ENCODE measurements around the gene SCGB1A1. TPM values are rescaled to one million over a fixed set of nuclear protein-coding genes. Genes with fewer than 3 reads are reported as not detected.

Gene SCGB1A1
- total and polyA plus RNA-seq, 7 experiments from 2014 or later, result not detected

- Histone ChIP-seq H3K36me3 (ENCODE audit: control insufficient read depth in 2 of 3, insufficient read depth in 3 of 3, low read length in 3 of 3) (no peaks in the 10 kb centered on the region), H3K4me1 (ENCODE audit: control insufficient read depth in 2 of 2, insufficient read depth in 2 of 2, low read length in 2 of 2) (peaks cover 9 to 11% of the 10 kb centered on the region in 2 donors), H3K4me3 (ENCODE audit: low read length) (no peak overlapping the region), H3K27me3 (ENCODE audit: control insufficient read depth in 2 of 2, insufficient read depth in 2 of 2, low read length in 2 of 2) (no peaks in the 10 kb centered on the region), H3K27ac (ENCODE audit: low read depth, low read length) (no peak overlapping the region), H3K9me3 (ENCODE audit: control insufficient read depth in 2 of 3, low read length in 3 of 3) (no peaks in the 10 kb centered on the region)
- Mint-ChIP-seq H3K4me1 (peaks cover 6 to 21% (median 12%) of the 10 kb centered on the region in 7 donors), H3K27ac (peak overlapping the region in 1 of 9 donors; percentile 20), H3K9me3 (no peaks in the 10 kb centered on the region), H3K4me3 (no peak overlapping the region), H3K36me3 (peaks cover 0 to 2% (median 0%) of the 10 kb centered on the region in 5 donors), H3K27me3 (peaks cover 0 to 7% (median 0%) of the 10 kb centered on the region in 5 donors)
- intact Hi-C loops (cut with micrococcal nuclease), result loop anchor here in 1 of 2 donors (10.0 kb wide), 1 partner anchor 253 kb away; the partner anchor contains the start of genes LBHD1, UBXN1 and UQCC3
- DNase-seq, result no peak
- no peak for ATAC-seq
- ChIA-PET CTCF (interaction anchor here (0.7 to 5.1 kb wide), 10 partner anchors 12 to 163 kb away, joined by 3 to 125 read pairs (median 3); no protein-coding TSS in a partner anchor), POLR2A (interaction anchor here (1.5 kb wide), 1 partner anchor 152 kb away, joined by 3 read pairs; no protein-coding TSS in a partner anchor)
These were observed 3.2 kb downstream of the SCGB1A1 start for GRCh38 chr11:62421996-62422395.

GRCh38 chr11:62423012-62423411 lies 4.2 kb downstream of the SCGB1A1 start:
- Mint-ChIP-seq H3K9me3 (no peaks in the 10 kb centered on the region), H3K36me3 (peaks cover 0 to 2% (median 0%) of the 10 kb centered on the region in 5 donors), H3K4me3 (no peak overlapping the region), H3K27ac (no peak overlapping the region), H3K27me3 (peaks cover 0 to 7% (median 0%) of the 10 kb centered on the region in 5 donors), H3K4me1 (peaks cover 6 to 31% (median 20%) of the 10 kb centered on the region in 7 donors)
- no peak for DNase-seq
- peaks cover 17 to 19% of the 10 kb centered on the region in 2 donors for H3K4me1 ChIP-seq (ENCODE audit: control insufficient read depth in 2 of 2, insufficient read depth in 2 of 2, low read length in 2 of 2)
- no peak for ATAC-seq
- no peak overlapping the region for H3K27ac ChIP-seq (ENCODE audit: low read depth, low read length)
- ChIA-PET CTCF (interaction anchor here (0.6 to 5.1 kb wide), 8 partner anchors 14 to 136 kb away, joined by 3 to 125 read pairs (median 9); no protein-coding TSS in a partner anchor), POLR2A (interaction anchor here (0.6 to 0.9 kb wide), 2 partner anchors 135 to 228 kb away, joined by 3 read pairs; no protein-coding TSS in a partner anchor)
- no peaks in the 10 kb centered on the region for H3K27me3 ChIP-seq (ENCODE audit: control insufficient read depth in 2 of 2, insufficient read depth in 2 of 2, low read length in 2 of 2)
- no peaks in the 10 kb centered on the region for H3K36me3 ChIP-seq (ENCODE audit: control insufficient read depth in 2 of 3, insufficient read depth in 3 of 3, low read length in 3 of 3)
- intact Hi-C loops (cut with micrococcal nuclease), result loop anchor here in 1 of 2 donors (10.0 kb wide), 1 partner anchor 252 kb away; the partner anchor contains the start of genes LBHD1, UBXN1 and UQCC3
- H3K9me3 ChIP-seq (ENCODE audit: control insufficient read depth in 2 of 3, low read length in 3 of 3), result no peaks in the 10 kb centered on the region
- H3K4me3 ChIP-seq (ENCODE audit: low read length), result no peak overlapping the region

GRCh38 chr11:62427630-62428233 lies 8.9 kb downstream of the SCGB1A1 start:
- Mint-ChIP-seq H3K36me3 (peaks cover 0 to 2% (median 0%) of the 10 kb centered on the region in 5 donors), H3K4me3 (peak overlapping the region in 3 of 10 donors; percentile 19 to 61 (median 43)), H3K9me3 (no peaks in the 10 kb centered on the region), H3K27me3 (peaks cover 0 to 5% (median 0%) of the 10 kb centered on the region in 5 donors), H3K4me1 (peaks cover 24 to 65% (median 32%) of the 10 kb centered on the region in 7 donors), H3K27ac (peak overlapping the region in 6 of 9 donors; percentile 26 to 91 (median 87))
- Histone ChIP-seq H3K27ac (ENCODE audit: low read depth, low read length) (no peak overlapping the region), H3K27me3 (ENCODE audit: control insufficient read depth in 2 of 2, insufficient read depth in 2 of 2, low read length in 2 of 2) (no peaks in the 10 kb centered on the region), H3K4me3 (ENCODE audit: low read length) (no peak overlapping the region), H3K36me3 (ENCODE audit: control insufficient read depth in 2 of 3, insufficient read depth in 3 of 3, low read length in 3 of 3) (no peaks in the 10 kb centered on the region), H3K4me1 (ENCODE audit: control insufficient read depth in 2 of 2, insufficient read depth in 2 of 2, low read length in 2 of 2) (peaks cover 19 to 24% of the 10 kb centered on the region in 2 donors), H3K9me3 (ENCODE audit: control insufficient read depth in 2 of 3, low read length in 3 of 3) (no peaks in the 10 kb centered on the region)
- ATAC-seq (peak; percentile 54), DNase-seq (peak in 1 of 9 donors; percentile 34)
- POLR2A ChIA-PET, result no interaction called here
- CTCF ChIA-PET, result interaction anchor here (0.5 to 2.3 kb wide), 6 partner anchors 26 to 266 kb away, joined by 3 to 9 read pairs (median 4); no protein-coding TSS in a partner anchor
- intact Hi-C loops (cut with micrococcal nuclease), result loop anchor here in 1 of 2 donors (10.0 kb wide), 1 partner anchor 247 kb away; the partner anchor contains the start of genes LBHD1, UBXN1 and UQCC3

GRCh38 chr11:62428871-62429560 lies 10.2 kb downstream of the SCGB1A1 start:
- intact Hi-C loops (cut with micrococcal nuclease), result loop anchor here in 1 of 2 donors (10.0 kb wide), 1 partner anchor 246 kb away; the partner anchor contains the start of genes LBHD1, UBXN1 and UQCC3
- Histone ChIP-seq H3K36me3 (ENCODE audit: control insufficient read depth in 2 of 3, insufficient read depth in 3 of 3, low read length in 3 of 3) (no peaks in the 10 kb centered on the region), H3K27ac (ENCODE audit: low read depth, low read length) (no peak overlapping the region), H3K4me3 (ENCODE audit: low read length) (no peak overlapping the region), H3K9me3 (ENCODE audit: control insufficient read depth in 2 of 3, low read length in 3 of 3) (no peaks in the 10 kb centered on the region), H3K27me3 (ENCODE audit: control insufficient read depth in 2 of 2, insufficient read depth in 2 of 2, low read length in 2 of 2) (no peaks in the 10 kb centered on the region), H3K4me1 (ENCODE audit: control insufficient read depth in 2 of 2, insufficient read depth in 2 of 2, low read length in 2 of 2) (peaks cover 19 to 32% of the 10 kb centered on the region in 2 donors)
- CTCF ChIA-PET, result interaction anchor here (0.8 to 2.3 kb wide), 3 partner anchors 27 to 132 kb away, joined by 3 to 9 read pairs (median 6); no protein-coding TSS in a partner anchor
- H3K27me3 Mint-ChIP-seq, result no peaks in the 10 kb centered on the region
- POLR2A ChIA-PET, result interaction anchor here (0.6 to 0.7 kb wide), 5 partner anchors 71 to 403 kb away, joined by 3 to 4 read pairs (median 3); partner anchors contain the start of gene STX5
- peak overlapping the region in 1 of 10 donors; percentile 7 for H3K4me3 Mint-ChIP-seq
- no peaks in the 10 kb centered on the region for H3K9me3 Mint-ChIP-seq
- peaks cover 28 to 69% (median 44%) of the 10 kb centered on the region in 7 donors for H3K4me1 Mint-ChIP-seq
- DNase-seq (no peak), ATAC-seq (no peak)
- peak overlapping the region in 6 of 9 donors; percentile 4 to 64 (median 36) for H3K27ac Mint-ChIP-seq
- H3K36me3 Mint-ChIP-seq, result peaks cover 0 to 2% (median 0%) of the 10 kb centered on the region in 5 donors

- intact Hi-C loops (cut with micrococcal nuclease), result no loop called here
- Mint-ChIP-seq H3K27me3 (no peaks in the 10 kb centered on the region), H3K9me3 (no peaks in the 10 kb centered on the region), H3K4me1 (peaks cover 31 to 68% (median 50%) of the 10 kb centered on the region in 7 donors), H3K27ac (peak overlapping the region in 3 of 9 donors; percentile 8 to 41 (median 16)), H3K4me3 (no peak overlapping the region), H3K36me3 (peaks cover 0 to 2% (median 0%) of the 10 kb centered on the region in 5 donors)
- Histone ChIP-seq H3K36me3 (ENCODE audit: control insufficient read depth in 2 of 3, insufficient read depth in 3 of 3, low read length in 3 of 3) (no peaks in the 10 kb centered on the region), H3K4me1 (ENCODE audit: control insufficient read depth in 2 of 2, insufficient read depth in 2 of 2, low read length in 2 of 2) (peaks cover 17 to 32% of the 10 kb centered on the region in 2 donors), H3K9me3 (ENCODE audit: control insufficient read depth in 2 of 3, low read length in 3 of 3) (no peaks in the 10 kb centered on the region), H3K27me3 (ENCODE audit: control insufficient read depth in 2 of 2, insufficient read depth in 2 of 2, low read length in 2 of 2) (no peaks in the 10 kb centered on the region), H3K4me3 (ENCODE audit: low read length) (no peak overlapping the region), H3K27ac (ENCODE audit: low read depth, low read length) (no peak overlapping the region)
- ATAC-seq (no peak), DNase-seq (no peak)
- CTCF ChIA-PET, result no interaction called here
- POLR2A ChIA-PET, result no interaction called here
These were observed 11.6 kb downstream of the SCGB1A1 start for GRCh38 chr11:62430425-62430824.

- no peak overlapping the region for H3K4me3 ChIP-seq (ENCODE audit: low read length)
- no peaks in the 10 kb centered on the region for H3K27me3 Mint-ChIP-seq
- no peak for DNase-seq
- no peak overlapping the region for H3K4me3 Mint-ChIP-seq
- intact Hi-C loops (cut with micrococcal nuclease), result no loop called here
- CTCF ChIA-PET, result no interaction called here
- no peaks in the 10 kb centered on the region for H3K36me3 ChIP-seq (ENCODE audit: control insufficient read depth in 2 of 3, insufficient read depth in 3 of 3, low read length in 3 of 3)
- H3K27ac ChIP-seq (ENCODE audit: low read depth, low read length), result no peak overlapping the region
- POLR2A ChIA-PET, result no interaction called here
- peak overlapping the region in 3 of 9 donors; percentile 32 to 55 (median 53) for H3K27ac Mint-ChIP-seq
- no peaks in the 10 kb centered on the region for H3K27me3 ChIP-seq (ENCODE audit: control insufficient read depth in 2 of 2, insufficient read depth in 2 of 2, low read length in 2 of 2)
- H3K9me3 ChIP-seq (ENCODE audit: control insufficient read depth in 2 of 3, low read length in 3 of 3), result no peaks in the 10 kb centered on the region
- no peaks in the 10 kb centered on the region for H3K9me3 Mint-ChIP-seq
- H3K36me3 Mint-ChIP-seq, result peaks cover 0 to 2% (median 0%) of the 10 kb centered on the region in 5 donors
- peaks cover 39 to 72% (median 58%) of the 10 kb centered on the region in 7 donors for H3K4me1 Mint-ChIP-seq
- peaks cover 15 to 35% of the 10 kb centered on the region in 2 donors for H3K4me1 ChIP-seq (ENCODE audit: control insufficient read depth in 2 of 2, insufficient read depth in 2 of 2, low read length in 2 of 2)
- ATAC-seq, result no peak
These were observed 12.5 kb downstream of the SCGB1A1 start for GRCh38 chr11:62431171-62431901.

All from naive thymus-derived CD4-positive, alpha-beta T cell (primary cell).